Natural killer cell treated with Interleukin-12 subunit alpha and Interleukin-12 subunit beta and Interleukin-15 and Interleukin-18, amount 100 ng/mL, for 72 hours (primary cell): ENCODE data around the gene MEGF9. TPM values are rescaled to one million over a fixed set of nuclear protein-coding genes. Genes with fewer than 3 reads are reported as not detected.
"Not testable (repeated sequence)": the region's sequence is repeated elsewhere in the genome, so short reads cannot be mapped to it uniquely, and the experiment has no call there.

ENCODE experiments used
- ATAC-seq, 2 donors: fragments of 150-1000 bp; cut with Tn5 transposase in 1 of 2; sonication (Bioruptor Pico), chemical (Tn5 transposase) in 1 of 2; 2 replicates each; pipeline ENCODE4 v1.10.0; 2021
- DNase-seq: peaks from one replicate; pipeline ENCODE4 v3.0.0; 2022; ENCODE audit warnings: low spot score
- H3K27ac Mint-ChIP-seq, 2 donors: 1 replicate in 1 of 2; 2 replicates in 1 of 2; pipeline ENCODE4 v1.8.0; 2022; ENCODE audit warnings: mixed read lengths in 2 of 2, mild to moderate bottlenecking in 1 of 2, moderate library complexity in 1 of 2
- H3K27me3 Mint-ChIP-seq, 2 donors: 1 replicate in 1 of 2; 2 replicates in 1 of 2; pipeline ENCODE4 v1.8.0; 2022; ENCODE audit warnings: mixed read lengths in 2 of 2
- H3K36me3 Mint-ChIP-seq: one replicate; pipeline ENCODE4 v1.8.0; 2022; ENCODE audit warnings: mixed read lengths
- H3K4me1 Mint-ChIP-seq, 2 donors: 1 replicate in 1 of 2; 2 replicates in 1 of 2; pipeline ENCODE4 v1.8.0; 2022; ENCODE audit warnings: low read depth in 2 of 2, mixed read lengths in 2 of 2, mild to moderate bottlenecking in 1 of 2
- H3K4me3 Mint-ChIP-seq: one replicate; pipeline ENCODE4 v1.8.0; 2022; ENCODE audit warnings: mixed read lengths
- H3K9me3 Mint-ChIP-seq: 2 replicates; pipeline ENCODE4 v1.8.0; 2022; ENCODE audit warnings: mixed read lengths
- total RNA-seq, 2 donors: library from RNA; stranded (reverse); gene quantifications; one replicate each; pipeline ENCODE4 v1.2.3, GENCODE V29; 2022

Gene MEGF9
- total RNA-seq, 2 donors from 2014 or later: 7.7 to 12.7 TPM

DNA sequence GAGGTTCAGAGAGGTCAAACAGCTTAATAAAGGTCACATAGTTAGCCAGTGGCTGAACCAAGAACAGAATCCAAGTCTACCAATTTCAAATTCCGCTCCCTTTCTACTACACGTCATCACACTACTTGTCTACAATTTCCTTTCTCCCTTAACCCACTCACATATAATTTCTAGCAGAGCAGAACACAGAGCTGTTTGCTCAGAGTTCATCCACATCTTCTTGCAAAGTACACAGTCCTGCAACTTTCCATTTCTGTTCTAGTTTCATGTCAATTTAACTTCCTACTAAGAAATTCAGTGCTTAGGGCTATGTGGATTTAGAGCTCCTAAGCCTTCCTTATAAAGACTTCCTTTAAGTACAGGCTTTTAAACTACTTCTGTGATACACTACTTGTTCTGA lies 61.3 kb downstream of the MEGF9 start:
- ATAC-seq (no peak), DNase-seq (no peak)
- Mint-ChIP-seq H3K27ac (no peak overlapping the region), H3K27me3 (no peaks in the 10 kb centered on the region), H3K36me3 (no peaks in the 10 kb centered on the region), H3K9me3 (no peaks in the 10 kb centered on the region), H3K4me3 (no peak overlapping the region), H3K4me1 (peaks cover 6 to 14% of the 10 kb centered on the region in 2 donors)

- no peak overlapping the region for H3K4me3 Mint-ChIP-seq
- no peak for ATAC-seq
- no peaks in the 10 kb centered on the region for H3K36me3 Mint-ChIP-seq
- no peak overlapping the region for H3K27ac Mint-ChIP-seq
- H3K4me1 Mint-ChIP-seq: peaks cover 14% of the 10 kb centered on the region in 2 donors
- H3K27me3 Mint-ChIP-seq: no peaks in the 10 kb centered on the region
- DNase-seq: no peak
- no peaks in the 10 kb centered on the region for H3K9me3 Mint-ChIP-seq
Observed at GRCh38 chr9:120650352-120650751, 63.9 kb downstream of the MEGF9 start.

- Mint-ChIP-seq H3K4me3 (no peak overlapping the region), H3K9me3 (no peaks in the 10 kb centered on the region), H3K27ac (no peak overlapping the region), H3K27me3 (no peaks in the 10 kb centered on the region), H3K36me3 (no peaks in the 10 kb centered on the region), H3K4me1 (peaks cover 8 to 14% of the 10 kb centered on the region in 2 donors)
- DNase-seq (no peak), ATAC-seq (no peak)
Observed at GRCh38 chr9:120648581-120649197, 65.6 kb downstream of the MEGF9 start.

DNA sequence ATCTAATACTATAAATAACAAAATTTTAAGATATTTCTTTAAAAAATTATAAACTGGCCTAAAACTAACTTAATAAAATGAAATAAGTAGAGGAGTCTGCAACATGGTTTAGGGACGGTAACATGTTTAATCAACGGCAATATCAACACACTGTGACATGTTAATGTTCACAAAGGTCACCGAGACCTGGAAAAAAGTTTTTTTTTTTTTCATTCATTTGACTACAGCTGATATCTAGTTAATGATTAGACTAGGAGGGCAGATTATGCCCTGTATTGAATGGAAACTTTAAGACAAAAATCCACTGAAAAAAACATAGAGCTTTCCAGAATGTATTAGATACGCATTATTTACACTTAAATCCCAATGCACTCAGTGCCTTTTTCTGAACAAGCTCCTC lies 67.3 kb downstream of the MEGF9 start:
- no peak overlapping the region for H3K27ac Mint-ChIP-seq
- no peak for DNase-seq
- H3K4me3 Mint-ChIP-seq: no peak overlapping the region
- ATAC-seq: no peak
- H3K36me3 Mint-ChIP-seq: no peaks in the 10 kb centered on the region
- H3K4me1 Mint-ChIP-seq: peaks cover 10 to 20% of the 10 kb centered on the region in 2 donors
- H3K27me3 Mint-ChIP-seq: no peaks in the 10 kb centered on the region
- H3K9me3 Mint-ChIP-seq: no peaks in the 10 kb centered on the region

DNA sequence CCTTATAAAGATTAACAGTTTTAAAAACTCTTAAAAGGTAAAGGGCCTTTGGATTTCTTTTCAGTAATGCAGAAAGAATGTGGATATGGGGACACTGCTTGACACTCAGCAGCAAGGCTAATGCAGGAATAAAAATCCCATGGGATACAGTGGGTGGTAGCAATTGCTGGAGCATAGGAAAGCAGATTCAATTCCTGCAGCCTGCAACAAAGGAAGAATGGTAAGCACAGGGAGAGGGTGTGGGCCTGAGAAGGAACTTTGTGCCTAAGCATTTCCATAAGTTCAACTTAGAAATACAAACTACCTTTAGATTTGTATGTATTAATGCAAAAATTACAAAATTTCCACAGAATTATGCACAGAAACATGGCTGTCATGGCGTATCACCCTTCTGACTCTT lies 68.5 kb downstream of the MEGF9 start:
- Mint-ChIP-seq H3K4me3 (no peak overlapping the region), H3K4me1 (peaks cover 17 to 23% of the 10 kb centered on the region in 2 donors), H3K36me3 (no peaks in the 10 kb centered on the region), H3K27ac (no peak overlapping the region), H3K9me3 (no peaks in the 10 kb centered on the region), H3K27me3 (no peaks in the 10 kb centered on the region)
- ATAC-seq: no peak
- DNase-seq: no peak

DNA sequence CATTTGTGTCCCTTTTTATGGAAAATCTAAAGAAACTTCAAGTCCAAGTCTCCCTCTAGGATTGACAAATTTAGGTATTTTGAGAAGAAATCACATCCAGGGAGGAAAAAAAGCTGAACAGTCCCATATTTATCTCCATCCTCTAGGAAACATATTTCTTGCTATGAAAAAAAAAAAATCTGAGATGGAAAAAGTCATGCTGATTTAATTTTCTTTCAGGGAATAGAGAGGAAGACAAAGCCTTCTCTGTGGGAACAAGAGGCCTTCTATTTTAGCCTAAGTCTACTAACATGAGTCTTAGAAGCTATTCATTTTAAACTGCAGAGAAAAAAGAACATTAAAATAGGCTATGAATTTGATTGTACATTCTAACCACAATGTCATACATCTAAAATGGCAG lies 71.2 kb downstream of the MEGF9 start:
- H3K4me1 Mint-ChIP-seq: peaks cover 13 to 18% of the 10 kb centered on the region in 2 donors
- DNase-seq (no peak), ATAC-seq (no peak)
- H3K4me3 Mint-ChIP-seq: no peak overlapping the region
- H3K27me3 Mint-ChIP-seq: no peaks in the 10 kb centered on the region
- H3K36me3 Mint-ChIP-seq: no peaks in the 10 kb centered on the region
- H3K27ac Mint-ChIP-seq: no peak overlapping the region
- H3K9me3 Mint-ChIP-seq: no peaks in the 10 kb centered on the region

DNA sequence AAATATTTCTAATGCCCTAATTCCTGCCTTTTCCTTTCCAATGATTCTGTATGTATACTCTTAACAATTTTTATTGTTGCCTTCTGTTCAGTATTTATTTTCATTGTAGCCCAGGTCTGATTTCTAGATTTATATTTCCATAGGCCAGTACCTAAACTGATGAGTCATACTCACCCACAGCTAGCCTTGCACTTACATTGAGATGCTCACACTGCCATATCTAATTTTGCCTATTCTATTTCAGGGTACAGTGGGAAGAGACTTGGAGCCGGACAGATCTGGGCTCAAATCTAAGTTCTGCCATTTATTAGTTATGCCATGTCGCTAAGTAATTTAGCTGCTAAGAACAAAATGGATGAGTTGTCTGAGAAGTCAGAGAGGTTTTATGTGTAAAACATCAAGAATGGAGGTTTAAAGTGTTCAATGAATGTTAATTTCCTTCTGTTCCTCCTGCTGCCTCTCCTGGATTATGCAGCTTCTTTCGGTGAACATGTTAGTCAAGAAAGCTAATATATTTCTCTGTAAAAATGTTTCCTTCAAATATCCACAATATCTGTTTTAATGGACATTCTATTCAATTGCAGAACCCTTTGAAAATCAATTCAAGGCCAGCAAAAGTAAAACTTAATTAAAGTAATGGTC lies 72.0 kb downstream of the MEGF9 start:
- DNase-seq: no peak
- Mint-ChIP-seq H3K27me3 (no peaks in the 10 kb centered on the region), H3K36me3 (no peaks in the 10 kb centered on the region), H3K27ac (no peak overlapping the region), H3K4me3 (no peak overlapping the region), H3K9me3 (no peaks in the 10 kb centered on the region), H3K4me1 (peaks cover 10 to 15% of the 10 kb centered on the region in 2 donors)
- no peak for ATAC-seq

DNA sequence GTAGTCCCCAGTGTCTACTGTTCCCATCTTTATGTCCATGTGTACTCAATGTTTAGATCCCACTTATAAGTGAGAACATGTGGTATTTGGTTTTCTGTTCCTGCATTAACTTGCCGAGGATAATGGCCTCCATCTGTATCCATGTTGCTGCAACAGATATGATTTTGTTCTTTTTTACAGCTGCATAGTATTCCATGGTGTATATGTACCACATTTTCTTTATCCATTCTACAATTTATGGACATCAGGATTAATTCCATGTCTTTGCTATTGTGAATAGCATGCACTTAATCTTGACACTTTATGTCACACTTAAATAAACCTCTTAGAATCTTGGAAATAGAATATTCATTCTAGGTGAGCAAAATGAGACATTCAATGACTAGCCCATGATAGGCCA lies 73.4 kb downstream of the MEGF9 start:
- ATAC-seq, H3K27me3 Mint-ChIP-seq, H3K4me3 Mint-ChIP-seq, H3K9me3 Mint-ChIP-seq, DNase-seq, H3K4me1 Mint-ChIP-seq, H3K36me3 Mint-ChIP-seq, H3K27ac Mint-ChIP-seq: not testable (repeated sequence)

DNA sequence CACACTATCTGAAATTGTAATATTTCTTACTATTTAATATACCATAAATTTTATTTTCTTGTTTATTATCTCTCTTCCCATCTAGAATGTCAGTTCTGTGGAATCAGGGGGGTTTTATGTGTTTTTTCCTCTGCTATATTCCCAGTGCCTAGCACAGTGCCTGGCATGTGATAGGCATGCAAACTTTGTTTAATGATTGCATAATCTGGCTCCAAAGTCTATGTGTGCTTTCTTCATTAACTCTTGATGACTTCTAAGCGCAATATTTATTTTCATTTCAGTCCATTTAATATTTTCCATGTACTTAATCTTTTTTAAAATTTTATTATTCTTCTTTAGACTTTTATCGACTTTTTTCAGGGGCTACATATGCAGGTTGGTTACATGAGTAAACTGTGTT lies 73.9 kb downstream of the MEGF9 start:
- Mint-ChIP-seq H3K27ac (no peak overlapping the region), H3K9me3 (peaks cover 4% of the 10 kb centered on the region), H3K36me3 (peaks cover 8% of the 10 kb centered on the region), H3K4me3 (no peak overlapping the region), H3K27me3 (no peaks in the 10 kb centered on the region), H3K4me1 (peaks cover 9 to 10% of the 10 kb centered on the region in 2 donors)
- no peak for ATAC-seq
- no peak for DNase-seq

DNA sequence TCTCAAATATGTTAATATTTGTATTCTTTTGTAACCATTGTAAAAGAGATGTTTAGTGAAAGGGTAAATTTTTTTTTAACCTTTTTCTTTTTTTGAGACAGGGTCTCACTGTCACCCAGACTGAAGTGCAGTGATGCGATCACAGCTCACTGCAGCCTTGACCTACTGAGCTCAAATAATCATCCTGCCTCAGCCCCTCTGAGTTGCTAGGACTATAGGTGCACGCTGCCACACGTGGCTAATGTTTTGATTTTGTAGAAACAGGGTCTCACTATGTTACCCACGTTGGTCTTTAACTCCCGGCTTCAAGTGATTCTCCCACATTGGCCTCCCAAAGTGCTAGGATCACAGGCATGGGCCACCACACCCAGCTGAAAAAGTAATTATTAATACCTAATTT lies 76.4 kb downstream of the MEGF9 start:
- peaks cover 13% of the 10 kb centered on the region for H3K36me3 Mint-ChIP-seq
- no peaks in the 10 kb centered on the region for H3K27me3 Mint-ChIP-seq
- H3K4me3 Mint-ChIP-seq: no peak overlapping the region
- ATAC-seq (no peak), DNase-seq (no peak)
- peaks cover 9 to 14% of the 10 kb centered on the region in 2 donors for H3K4me1 Mint-ChIP-seq
- H3K9me3 Mint-ChIP-seq: peaks cover 10% of the 10 kb centered on the region
- H3K27ac Mint-ChIP-seq: no peak overlapping the region

DNA sequence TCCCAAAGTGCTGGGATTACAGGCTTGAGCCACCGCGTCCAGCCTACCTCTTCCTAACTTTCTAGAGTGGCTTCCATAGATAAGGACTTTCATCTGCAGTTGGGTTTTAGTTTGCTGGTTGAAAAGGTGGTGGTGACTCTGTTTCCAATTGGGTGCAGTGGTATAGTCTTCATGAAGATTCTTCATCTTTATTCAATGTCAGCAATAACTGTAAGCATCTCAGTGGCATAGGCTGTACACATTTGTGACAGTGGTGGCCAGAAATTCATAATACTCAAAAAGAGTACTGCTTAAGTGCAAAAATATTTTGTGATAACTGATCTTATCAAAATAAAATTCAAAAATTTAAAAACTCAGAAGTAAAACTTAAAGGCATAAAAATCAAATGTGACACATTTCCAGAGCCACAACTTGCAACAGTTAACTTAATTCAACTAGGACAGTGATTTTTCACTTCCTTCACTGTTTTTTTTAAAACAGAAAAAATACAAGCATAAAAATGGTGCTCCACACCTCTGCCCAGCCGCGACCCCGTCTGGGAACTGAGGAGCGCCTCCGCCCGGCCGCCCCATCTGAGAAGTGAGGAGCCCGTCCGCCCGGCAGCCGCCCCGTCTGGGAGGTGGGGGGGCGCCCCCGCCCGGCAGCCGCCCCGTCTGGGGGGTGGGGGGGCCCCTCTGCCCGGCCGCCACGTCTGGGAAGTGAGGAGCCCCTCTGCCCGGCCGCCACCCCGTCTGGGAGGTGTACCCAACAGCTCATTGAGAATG lies 77.9 kb downstream of the MEGF9 start:
- Mint-ChIP-seq H3K27me3 (no peaks in the 10 kb centered on the region), H3K4me3 (no peak overlapping the region), H3K27ac (no peak overlapping the region), H3K36me3 (peaks cover 13% of the 10 kb centered on the region), H3K4me1 (peaks cover 0 to 10% of the 10 kb centered on the region in 2 donors), H3K9me3 (peaks cover 10% of the 10 kb centered on the region)
- no peak for DNase-seq
- ATAC-seq: no peak

DNA sequence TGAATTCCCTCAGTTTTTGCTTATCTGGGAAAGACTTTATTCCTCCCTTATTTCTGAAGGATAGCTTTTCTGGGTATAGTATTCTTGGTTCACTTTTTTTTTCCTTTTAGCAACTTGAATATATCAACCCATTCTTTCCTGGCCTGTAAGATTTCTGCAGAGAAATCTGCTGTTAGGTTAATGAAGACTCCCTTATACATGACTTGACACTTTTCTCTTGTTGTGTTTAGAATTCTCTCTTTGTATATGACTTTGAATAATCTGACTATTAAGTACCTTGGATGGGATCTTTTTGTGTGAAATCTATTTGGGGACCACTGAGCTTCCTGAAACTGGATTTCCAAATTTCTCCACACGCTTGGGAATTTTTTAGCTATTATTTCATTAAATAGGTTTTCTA lies 79.3 kb downstream of the MEGF9 start:
- peaks cover 13% of the 10 kb centered on the region for H3K36me3 Mint-ChIP-seq
- H3K4me1 Mint-ChIP-seq: peaks cover 0 to 12% of the 10 kb centered on the region in 2 donors
- ATAC-seq (no peak), DNase-seq (no peak)
- H3K27ac Mint-ChIP-seq: no peak overlapping the region
- H3K4me3 Mint-ChIP-seq: no peak overlapping the region
- H3K27me3 Mint-ChIP-seq: no peaks in the 10 kb centered on the region
- H3K9me3 Mint-ChIP-seq: peaks cover 10% of the 10 kb centered on the region

- H3K36me3 Mint-ChIP-seq: peaks cover 4% of the 10 kb centered on the region
- no peak for ATAC-seq
Observed at GRCh38 chr9:120630333-120630732, 83.9 kb downstream of the MEGF9 start.

GRCh38 chr9:120628925-120629497 lies 85.3 kb downstream of the MEGF9 start:
- H3K27ac Mint-ChIP-seq, H3K4me3 Mint-ChIP-seq, H3K27me3 Mint-ChIP-seq, H3K9me3 Mint-ChIP-seq, ATAC-seq, H3K36me3 Mint-ChIP-seq, DNase-seq, H3K4me1 Mint-ChIP-seq: not testable (repeated sequence)

More at GRCh38 chr9:120630333-120630732, 83.9 kb downstream of the MEGF9 start:
- no peak for DNase-seq
- H3K27ac Mint-ChIP-seq: no peak overlapping the region
- peaks cover 5% of the 10 kb centered on the region for H3K9me3 Mint-ChIP-seq
- H3K4me3 Mint-ChIP-seq: no peak overlapping the region
- no peaks in the 10 kb centered on the region for H3K27me3 Mint-ChIP-seq
- peaks cover under 1 to 12% of the 10 kb centered on the region in 2 donors for H3K4me1 Mint-ChIP-seq
